ENCODE results near the gene PRLR.

GRCh38 chr5:35218981-35219380, 11.3 kb downstream of the PRLR start:
- no peak for TF ChIP-seq CTCF (IDR thresholded peaks at IDR 0.05)
- no peak for TF ChIP-seq POLR2A (IDR thresholded peaks at IDR 0.05)

All from heart left ventricle (tissue), 13 donors.